GM12892 (cell line): ENCODE measurements around the gene TCF4.

Experiments used
- POLR2A ChIP-seq: IDR thresholded peaks from 2 replicates; pipeline ENCODE4 v1.6.1; 2011; ENCODE audit warnings: low read depth, low read length, control low read depth
- POLR2AphosphoS5 ChIP-seq: IDR thresholded peaks from 2 replicates; pipeline ENCODE4 v1.6.1; 2011; ENCODE audit warnings: low read depth, low read length, control low read depth
- TAF1 ChIP-seq: IDR thresholded peaks from 2 replicates; pipeline ENCODE4 v1.6.1; 2011; ENCODE audit warnings: low read depth, mild to moderate bottlenecking, control low read depth, low read length, borderline replicate concordance

DNA sequence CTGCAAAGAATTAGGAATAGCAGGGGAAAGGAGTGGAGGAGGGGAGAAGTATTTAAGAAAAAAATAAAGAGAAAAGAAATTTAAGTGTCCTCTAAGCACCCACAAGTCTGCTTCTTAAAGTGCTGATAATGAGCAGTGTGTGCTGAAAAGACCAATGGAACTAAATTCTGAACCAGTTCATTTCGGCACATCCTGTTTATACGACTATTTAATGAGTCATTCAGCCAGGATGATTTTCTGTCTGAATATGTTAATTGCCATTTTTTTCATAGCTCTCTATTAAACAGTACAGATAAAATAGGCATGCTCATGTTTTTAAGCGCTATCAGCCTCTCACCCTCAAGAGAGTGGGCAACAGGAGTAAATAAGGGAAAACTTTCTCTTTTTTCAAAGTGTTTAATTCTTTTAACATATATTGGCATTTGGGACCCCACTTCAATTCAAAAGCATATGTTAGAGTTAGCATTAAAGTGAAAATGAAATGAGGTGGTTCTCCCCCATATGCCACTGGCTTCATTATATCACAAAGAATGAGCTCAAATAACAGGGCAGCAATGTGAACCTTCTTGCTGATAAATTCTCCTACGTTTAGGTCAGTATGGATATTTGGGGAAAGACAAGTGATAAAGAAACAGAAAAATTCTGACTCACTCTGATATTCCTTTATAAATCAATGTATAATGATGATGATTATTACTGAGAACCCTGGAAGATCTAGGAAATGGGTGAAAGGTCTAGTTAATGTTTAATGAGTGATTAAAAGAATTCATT is 87.5 kb downstream of the TCF4 start:
- no peak for TF ChIP-seq POLR2A
- TF ChIP-seq TAF1, result no peak
- TF ChIP-seq POLR2AphosphoS5, result no peak
